GM23248 (cell line): ENCODE results near the gene ELF3. TPM values are rescaled to one million over a fixed set of nuclear protein-coding genes. Genes with fewer than 3 reads are reported as not detected.
A peak's percentile ranks its signal among the peaks of the same experiment; 100 is the strongest.

ENCODE experiments used
- DNase-seq: peaks from one replicate; pipeline ENCODE4 v3.0.0-alpha.2; 2015
- H2AFZ ChIP-seq: fragments of 200-600 bp; sonication (generic); 2 replicates; pipeline ENCODE4 v1.6.1; 2016; ENCODE audit warnings: antibody characterized with exemption
- H3F3A ChIP-seq: fragments of 200-600 bp; sonication (generic); 2 replicates; pipeline ENCODE4 v1.6.1; 2016; ENCODE audit warnings: mild to moderate bottlenecking, antibody characterized with exemption, mixed run types; ENCODE audit not compliant: insufficient read depth
- H3K27ac ChIP-seq: fragments of 200-600 bp; sonication (generic); 2 replicates; pipeline ENCODE4 v1.5.1; 2016; ENCODE audit warnings: mild to moderate bottlenecking
- H3K27me3 ChIP-seq: fragments of 200-600 bp; sonication (generic); replicated peaks from 2 replicates; pipeline ENCODE4 v1.6.1; 2016; ENCODE audit warnings: mild to moderate bottlenecking; ENCODE audit not compliant: insufficient read depth
- H3K36me3 ChIP-seq: fragments of 200-600 bp; sonication (generic); 2 replicates; pipeline ENCODE4 v1.6.1; 2016; ENCODE audit warnings: low read depth, mild to moderate bottlenecking
- H3K4me1 ChIP-seq: fragments of 200-600 bp; sonication (generic); 2 replicates; pipeline ENCODE4 v1.6.1; 2016; ENCODE audit warnings: mild to moderate bottlenecking; ENCODE audit not compliant: insufficient read depth
- H3K4me2 ChIP-seq: fragments of 200-600 bp; sonication (generic); one replicate; pipeline ENCODE4 v1.6.1; 2016; ENCODE audit warnings: mild to moderate bottlenecking; ENCODE audit not compliant: unreplicated experiment
- H3K4me3 ChIP-seq: fragments of 200-600 bp; sonication (generic); 2 replicates; pipeline ENCODE4 v1.5.1; 2016; ENCODE audit warnings: mild to moderate bottlenecking
- H3K79me2 ChIP-seq: fragments of 200-600 bp; sonication (generic); 2 replicates; pipeline ENCODE4 v1.6.1; 2016; ENCODE audit warnings: mild to moderate bottlenecking; ENCODE audit not compliant: insufficient read depth
- H3K9ac ChIP-seq: fragments of 200-600 bp; sonication (generic); 2 replicates; pipeline ENCODE4 v1.6.1; 2016; ENCODE audit warnings: mild to moderate bottlenecking
- H3K9me2 ChIP-seq: fragments of 200-600 bp; sonication (generic); 2 replicates; pipeline ENCODE4 v1.6.1; 2016; ENCODE audit warnings: mixed run types, mild to moderate bottlenecking, moderate library complexity; ENCODE audit not compliant: insufficient read depth
- H3K9me3 ChIP-seq: fragments of 200-600 bp; sonication (generic); one replicate; pipeline ENCODE4 v1.6.1; 2017; ENCODE audit warnings: low read depth
- H4K20me1 ChIP-seq: fragments of 200-600 bp; sonication (generic); 2 replicates; pipeline ENCODE4 v1.6.0; 2016; ENCODE audit not compliant: insufficient read depth
- EZH2 ChIP-seq: fragments of 200-600 bp; sonication (generic); IDR thresholded peaks from 2 replicates; pipeline ENCODE4 v1.6.1; 2018; ENCODE audit warnings: antibody characterized with exemption, mild to moderate bottlenecking; ENCODE audit not compliant: insufficient read depth, poor library complexity, severe bottlenecking
- EZH2phosphoT487 ChIP-seq: fragments of 200-600 bp; sonication (generic); IDR thresholded peaks from 2 replicates; pipeline ENCODE4 v1.6.1; 2018; ENCODE audit warnings: antibody characterized with exemption, moderate library complexity, mild to moderate bottlenecking, low read depth; ENCODE audit not compliant: insufficient read depth
- WGBS, 2 experiments: methylation state at CpG; one replicate each; pipeline ENCODE4 v1.1.6; 2015 to 2017; ENCODE audit warnings: low lambda C conversion rate in 2 of 2, low coverage in 1 of 2; ENCODE audit errors: missing lambda C conversion rate in 2 of 2; 5-methylcytosine and 5-hydroxymethylcytosine counted together
- in situ Hi-C: fragments of 300-500 bp; cut with MboI; formaldehyde crosslinking; loops from 2 replicates; pipeline ENCODE4 v1.15.0; 2020
- polyA plus RNA-seq: library from polyadenylated mRNA; unstranded; fragments of >200 nt; fragmentation: Nextera tagmentation; extraction: Ambion mirVana; gene quantifications from 2 replicates; pipeline ENCODE4 v1.2.1, GENCODE V29; 2016
- total RNA-seq: library from RNA; depleted of rRNA; stranded (reverse); fragments of >200 nt; shearing (Covaris generic); gene quantifications from 2 replicates; pipeline ENCODE4 v1.2.3, GENCODE V29; 2014

The ELF3 gene
- total and polyA plus RNA-seq, 2 experiments from 2014 or later: not detected

DNA sequence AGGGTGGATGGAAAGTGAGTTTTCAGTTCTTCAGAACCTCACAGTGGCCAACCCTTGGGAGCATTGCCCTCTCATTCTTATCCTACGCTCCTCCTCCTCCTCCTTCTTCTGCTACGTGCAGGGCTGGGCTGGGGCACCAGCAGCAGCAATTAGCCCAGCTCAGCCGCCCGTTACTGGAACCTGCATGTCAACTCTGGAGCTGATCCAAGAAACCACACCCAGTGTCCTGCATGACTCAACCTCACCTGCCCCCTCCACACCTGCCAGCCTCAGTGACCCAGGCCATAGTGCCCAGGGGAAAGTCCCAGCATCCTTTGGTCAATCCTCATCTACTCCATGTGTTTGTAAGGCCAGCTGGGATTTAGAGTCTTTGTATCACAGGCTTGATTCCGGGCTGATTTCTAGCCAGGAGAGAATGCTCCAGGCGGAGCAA is 12.6 kb downstream of the ELF3 start:
- in situ Hi-C loops: no loop called here
- TF ChIP-seq EZH2 (no peak), EZH2phosphoT487 (no peak)
- Histone ChIP-seq H3F3A (no peaks in the 10 kb centered on the region), H3K4me3 (no peak overlapping the region), H3K4me1 (no peaks in the 10 kb centered on the region), H3K27me3 (no peaks in the 10 kb centered on the region; the same call in 1 of the 2 replicates), H3K27ac (no peak overlapping the region), H4K20me1 (no peaks in the 10 kb centered on the region), H3K79me2 (no peaks in the 10 kb centered on the region), H3K9me3 (no peaks in the 10 kb centered on the region), H3K9me2 (no peaks in the 10 kb centered on the region), H3K4me2 (no peak overlapping the region), H3K36me3 (no peaks in the 10 kb centered on the region), H3K9ac (no peak overlapping the region), H2AFZ (no peak overlapping the region)
- 69 to 74% methylated on average over 6 of the region's 6 CpGs for WGBS, 2 experiments
- no peak for DNase-seq

DNA sequence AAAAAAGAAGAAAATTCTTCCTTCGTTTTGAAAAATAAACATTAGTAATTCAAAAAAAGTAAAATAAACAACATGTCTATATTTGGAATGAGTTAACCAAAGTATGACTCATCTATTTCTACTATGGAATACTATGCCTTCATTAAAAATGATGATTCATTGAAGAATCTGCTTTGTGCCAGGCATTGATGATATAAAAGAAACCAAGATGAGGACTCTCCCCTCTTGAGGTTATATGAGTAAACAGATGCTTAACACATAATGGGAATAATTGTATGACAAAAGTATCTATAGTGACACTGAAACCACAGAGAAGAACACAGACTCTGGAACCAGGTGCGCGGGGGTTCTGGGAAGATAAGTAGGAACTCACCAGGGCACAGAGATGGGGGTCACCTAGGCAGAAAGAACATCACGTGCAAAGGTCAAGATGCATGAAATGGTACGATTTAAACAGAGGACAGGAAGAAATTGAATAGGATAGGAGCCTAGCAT is 18.8 kb downstream of the ELF3 start:
- H3K79me2 ChIP-seq: no peaks in the 10 kb centered on the region
- peaks cover 11% of the 10 kb centered on the region for H3F3A ChIP-seq
- H2AFZ ChIP-seq: no peak overlapping the region
- no peaks in the 10 kb centered on the region for H4K20me1 ChIP-seq
- H3K27ac ChIP-seq: no peak overlapping the region
- H3K9me3 ChIP-seq: no peaks in the 10 kb centered on the region
- TF ChIP-seq EZH2 (no peak), EZH2phosphoT487 (0 out of 2 replicates have a peak, but pooled peaks have one; percentile 53)
- H3K4me1 ChIP-seq: peaks cover 9% of the 10 kb centered on the region
- peak overlapping the region; percentile 29 for H3K4me2 ChIP-seq
- H3K27me3 ChIP-seq: peaks cover 4% of the 10 kb centered on the region; the same call in 1 of the 2 replicates
- WGBS, 2 experiments: 64 to 69% methylated on average over 5 of the region's 5 CpGs
- peak; percentile 89 for DNase-seq
- no peak overlapping the region for H3K4me3 ChIP-seq
- no peaks in the 10 kb centered on the region for H3K9me2 ChIP-seq
- in situ Hi-C loops: no loop called here
- no peaks in the 10 kb centered on the region for H3K36me3 ChIP-seq
- H3K9ac ChIP-seq: no peak overlapping the region

- TF ChIP-seq EZH2 (no peak), EZH2phosphoT487 (no peak)
- Histone ChIP-seq H3K27ac (no peak overlapping the region), H3K27me3 (peaks cover 4% of the 10 kb centered on the region; the same call in 1 of the 2 replicates), H3K9me2 (no peaks in the 10 kb centered on the region), H2AFZ (no peak overlapping the region), H3K79me2 (no peaks in the 10 kb centered on the region), H3F3A (peaks cover 11% of the 10 kb centered on the region), H3K36me3 (no peaks in the 10 kb centered on the region), H3K4me3 (no peak overlapping the region), H3K4me2 (no peak overlapping the region), H4K20me1 (no peaks in the 10 kb centered on the region), H3K9ac (no peak overlapping the region), H3K4me1 (peaks cover 12% of the 10 kb centered on the region), H3K9me3 (no peaks in the 10 kb centered on the region)
- DNase-seq: no peak
- in situ Hi-C loops: no loop called here
- WGBS, 2 experiments: 84 to 89% methylated on average over 2 of the region's 2 CpGs
These were observed 19.3 kb downstream of the ELF3 start for GRCh38 chr1:202029727-202030126.

DNA sequence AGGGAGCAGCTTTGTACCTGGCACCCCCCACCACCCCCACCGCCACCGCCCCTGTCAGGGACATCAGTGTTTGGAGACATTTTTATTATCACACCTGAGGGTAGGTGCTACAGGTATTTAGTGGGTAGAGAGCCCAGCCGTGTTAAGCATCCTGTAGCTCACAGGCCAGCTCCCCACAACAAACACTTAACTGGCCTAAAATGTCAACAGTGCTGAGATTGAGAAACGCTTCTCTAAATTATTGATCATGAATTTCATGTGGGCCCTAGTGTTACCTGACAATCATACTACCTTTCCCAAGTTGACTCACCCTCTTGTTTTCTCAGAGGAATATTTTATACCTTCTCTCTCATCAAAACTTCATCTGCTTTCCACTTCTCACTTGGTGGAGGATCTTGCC is 21.4 kb downstream of the ELF3 start:
- 69 to 78% methylated on average over 4 of the region's 4 CpGs for WGBS, 2 experiments
- H3K9ac ChIP-seq: no peak overlapping the region
- no peaks in the 10 kb centered on the region for H3K79me2 ChIP-seq
- 0 out of 2 replicates have a peak, but pooled peaks cover 4% of the 10 kb centered on the region for H3K27me3 ChIP-seq
- H3K9me2 ChIP-seq: no peaks in the 10 kb centered on the region
- H3K4me3 ChIP-seq: no peak overlapping the region
- TF ChIP-seq EZH2phosphoT487 (no peak), EZH2 (no peak)
- H2AFZ ChIP-seq: no peak overlapping the region
- no peak for DNase-seq
- H3K9me3 ChIP-seq: no peaks in the 10 kb centered on the region
- H3F3A ChIP-seq: peaks cover 11% of the 10 kb centered on the region
- peaks cover 20% of the 10 kb centered on the region for H3K4me1 ChIP-seq
- H4K20me1 ChIP-seq: no peaks in the 10 kb centered on the region
- H3K27ac ChIP-seq: no peak overlapping the region
- in situ Hi-C loops: no loop called here
- no peak overlapping the region for H3K4me2 ChIP-seq
- no peaks in the 10 kb centered on the region for H3K36me3 ChIP-seq
